Stimulated activated naive CD4-positive, alpha-beta T cell treated with Interleukin-2 at 50 U/mL for 16 hours (primary cell): ENCODE results near the gene CEP192.
"Not testable (repeated sequence)": the region's sequence is repeated elsewhere in the genome, so short reads cannot be mapped to it uniquely, and the experiment has no call there.

ENCODE experiments used
- DNase-seq: peaks from one replicate; lab custom pipeline; 2025; lab: John Stamatoyannopoulos, UW

Gene CEP192

GRCh38 chr18:13035249-13035914 lies 44.2 kb downstream of the CEP192 start:
- DNase-seq, result no peak

GRCh38 chr18:13036622-13037320 lies 45.6 kb downstream of the CEP192 start:
- DNase-seq, result no peak

GRCh38 chr18:13039806-13040205 lies 48.6 kb downstream of the CEP192 start:
- no peak for DNase-seq

GRCh38 chr18:13043066-13043465 lies 51.9 kb downstream of the CEP192 start:
- DNase-seq, result no peak

- no peak for DNase-seq
Observed at GRCh38 chr18:13048061-13048595, 57.0 kb downstream of the CEP192 start.

GRCh38 chr18:13051159-13051558 lies 60.0 kb downstream of the CEP192 start:
- no peak for DNase-seq

- DNase-seq, result no peak
Observed at GRCh38 chr18:13051950-13052349, 60.8 kb downstream of the CEP192 start.

GRCh38 chr18:13054336-13054735 lies 63.2 kb downstream of the CEP192 start:
- DNase-seq, result no peak

- DNase-seq, result no peak
Observed at GRCh38 chr18:13061630-13062189, 70.5 kb downstream of the CEP192 start.

GRCh38 chr18:13067124-13067523 lies 76.0 kb downstream of the CEP192 start:
- DNase-seq, result no peak

- DNase-seq, result no peak
Observed at GRCh38 chr18:13067966-13068365, 76.8 kb downstream of the CEP192 start.

GRCh38 chr18:13070460-13070859 lies 79.3 kb downstream of the CEP192 start:
- DNase-seq, result no peak

GRCh38 chr18:13076886-13077285 lies 85.7 kb downstream of the CEP192 start:
- DNase-seq, result no peak

GRCh38 chr18:13077473-13077872 lies 86.3 kb downstream of the CEP192 start:
- no peak for DNase-seq

GRCh38 chr18:13078065-13078464 lies 86.9 kb downstream of the CEP192 start:
- DNase-seq, result not testable (repeated sequence)

- no peak for DNase-seq
Observed at GRCh38 chr18:13086906-13087305, 95.7 kb downstream of the CEP192 start.

GRCh38 chr18:13095466-13095865 lies 104.3 kb downstream of the CEP192 start:
- DNase-seq, result no peak

GRCh38 chr18:13096232-13096631 lies 105.1 kb downstream of the CEP192 start:
- DNase-seq, result no peak

- no peak for DNase-seq
Observed at GRCh38 chr18:13096719-13097118, 105.6 kb downstream of the CEP192 start.

GRCh38 chr18:13098104-13098503 lies 106.9 kb downstream of the CEP192 start:
- not testable (repeated sequence) for DNase-seq

- no peak for DNase-seq
Observed at GRCh38 chr18:13099113-13099512, 108.0 kb downstream of the CEP192 start.

- DNase-seq, result no peak
Observed at GRCh38 chr18:13100942-13101658, 109.9 kb downstream of the CEP192 start.
